PFSK-1 (cell line): ENCODE data around the gene RTN4RL1.

Source experiments
- FOXP2 ChIP-seq: optimal IDR thresholded peaks from 2 replicates; pipeline ENCODE3; 2011; ENCODE audit warnings: borderline replicate concordance, control low read depth, inconsistent platforms; ENCODE audit not compliant: insufficient read depth; ENCODE audit errors: extremely low read length, extremely low read depth
- POLR2AphosphoS5 ChIP-seq: IDR thresholded peaks from 2 replicates; pipeline ENCODE4 v1.6.1; 2012; ENCODE audit warnings: low read depth, mild to moderate bottlenecking, control low read depth, low read length, moderate library complexity
- SIN3A ChIP-seq: IDR thresholded peaks from 2 replicates; pipeline ENCODE4 v1.6.1; 2012; ENCODE audit warnings: mild to moderate bottlenecking, low read length, moderate library complexity, borderline replicate concordance; ENCODE audit not compliant: insufficient read depth
- TAF1 ChIP-seq: IDR thresholded peaks from 2 replicates; pipeline ENCODE4 v1.6.1; 2012; ENCODE audit warnings: low read length, control low read depth, borderline replicate concordance; ENCODE audit not compliant: insufficient read depth
- TF ChIP-seq, protein P1 (sequence below), 2 experiments: IDR thresholded peaks; 2 replicates each; pipeline versions ENCODE4 v1.6.1 to v1.8.0; 2011 to 2012; ENCODE audit warnings: low read depth in 2 of 2, low read length in 2 of 2, control low read depth in 1 of 2, inconsistent platforms in 1 of 2, mild to moderate bottlenecking in 1 of 2, moderate library complexity in 1 of 2; ENCODE audit not compliant: insufficient read depth in 1 of 2

Gene RTN4RL1

DNA sequence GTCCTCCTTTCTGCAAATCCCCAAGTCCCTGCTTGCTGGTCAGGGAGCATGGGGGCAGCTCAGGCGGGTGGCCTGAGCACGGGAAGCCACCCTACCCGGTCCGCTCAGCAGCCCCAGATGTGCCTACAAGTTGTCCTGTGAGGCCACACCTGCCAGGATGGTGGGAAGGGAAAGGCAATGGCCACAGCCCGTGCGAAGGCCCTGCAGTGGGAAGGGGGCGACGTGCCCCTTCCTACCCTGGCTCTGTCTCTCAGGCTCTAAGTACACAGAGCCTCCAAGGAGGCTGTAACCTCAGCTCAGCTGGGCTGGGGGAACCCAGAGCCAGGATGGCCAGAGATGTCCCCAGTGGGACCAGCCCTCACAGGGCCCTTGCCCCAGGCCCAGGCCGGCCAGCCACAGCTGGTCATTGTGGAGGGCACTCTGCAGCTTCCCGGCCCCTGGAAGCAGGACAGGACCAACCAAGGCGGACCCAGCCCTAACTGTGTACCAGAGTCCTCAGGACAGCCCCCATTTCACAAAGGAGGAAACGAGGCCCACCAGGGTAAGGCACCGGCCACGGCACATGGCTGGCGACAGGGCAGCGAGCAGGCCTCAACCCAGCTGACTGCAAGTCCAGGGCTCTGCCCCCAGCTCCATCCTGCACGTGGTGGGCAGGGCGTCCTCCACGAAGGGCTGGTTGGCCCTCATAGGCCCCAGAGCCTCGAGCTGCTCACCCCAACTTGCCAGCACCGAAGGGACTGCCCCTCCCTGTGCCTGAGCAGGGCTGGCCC is 82.3 kb downstream of the RTN4RL1 start:
- TF ChIP-seq POLR2AphosphoS5 (no peak), FOXP2 (no peak), SIN3A (no peak), TAF1 (no peak)
- TF ChIP-seq, protein P1, sequence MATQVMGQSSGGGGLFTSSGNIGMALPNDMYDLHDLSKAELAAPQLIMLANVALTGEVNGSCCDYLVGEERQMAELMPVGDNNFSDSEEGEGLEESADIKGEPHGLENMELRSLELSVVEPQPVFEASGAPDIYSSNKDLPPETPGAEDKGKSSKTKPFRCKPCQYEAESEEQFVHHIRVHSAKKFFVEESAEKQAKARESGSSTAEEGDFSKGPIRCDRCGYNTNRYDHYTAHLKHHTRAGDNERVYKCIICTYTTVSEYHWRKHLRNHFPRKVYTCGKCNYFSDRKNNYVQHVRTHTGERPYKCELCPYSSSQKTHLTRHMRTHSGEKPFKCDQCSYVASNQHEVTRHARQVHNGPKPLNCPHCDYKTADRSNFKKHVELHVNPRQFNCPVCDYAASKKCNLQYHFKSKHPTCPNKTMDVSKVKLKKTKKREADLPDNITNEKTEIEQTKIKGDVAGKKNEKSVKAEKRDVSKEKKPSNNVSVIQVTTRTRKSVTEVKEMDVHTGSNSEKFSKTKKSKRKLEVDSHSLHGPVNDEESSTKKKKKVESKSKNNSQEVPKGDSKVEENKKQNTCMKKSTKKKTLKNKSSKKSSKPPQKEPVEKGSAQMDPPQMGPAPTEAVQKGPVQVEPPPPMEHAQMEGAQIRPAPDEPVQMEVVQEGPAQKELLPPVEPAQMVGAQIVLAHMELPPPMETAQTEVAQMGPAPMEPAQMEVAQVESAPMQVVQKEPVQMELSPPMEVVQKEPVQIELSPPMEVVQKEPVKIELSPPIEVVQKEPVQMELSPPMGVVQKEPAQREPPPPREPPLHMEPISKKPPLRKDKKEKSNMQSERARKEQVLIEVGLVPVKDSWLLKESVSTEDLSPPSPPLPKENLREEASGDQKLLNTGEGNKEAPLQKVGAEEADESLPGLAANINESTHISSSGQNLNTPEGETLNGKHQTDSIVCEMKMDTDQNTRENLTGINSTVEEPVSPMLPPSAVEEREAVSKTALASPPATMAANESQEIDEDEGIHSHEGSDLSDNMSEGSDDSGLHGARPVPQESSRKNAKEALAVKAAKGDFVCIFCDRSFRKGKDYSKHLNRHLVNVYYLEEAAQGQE (IDR thresholded peaks at IDR 0.05; ENCODE audit: insufficient read depth in 1 of 2, low read depth in 2 of 2, low read length in 2 of 2): no peak

DNA sequence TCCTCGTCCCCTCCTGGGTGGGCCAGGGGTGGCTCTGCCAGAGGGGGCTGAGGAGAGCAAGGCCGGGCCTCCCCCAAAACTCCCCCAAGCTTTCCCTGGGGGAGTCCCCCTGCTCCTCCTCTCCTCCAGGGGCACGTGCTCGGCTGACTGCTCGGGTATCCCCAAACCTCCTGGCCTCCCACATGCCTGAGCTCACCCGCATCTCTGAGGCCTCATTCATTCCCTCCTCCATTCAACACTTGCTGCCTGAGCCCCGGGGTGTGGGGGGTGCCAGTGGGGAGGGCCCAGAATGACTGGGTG is 83.1 kb downstream of the RTN4RL1 start:
- no peak for TF ChIP-seq FOXP2
- TF ChIP-seq, protein P1 (IDR thresholded peaks at IDR 0.05; ENCODE audit: insufficient read depth in 1 of 2, low read depth in 2 of 2, low read length in 2 of 2): no peak
- no peak for TF ChIP-seq SIN3A
- TF ChIP-seq POLR2AphosphoS5: no peak
- TF ChIP-seq TAF1: no peak

DNA sequence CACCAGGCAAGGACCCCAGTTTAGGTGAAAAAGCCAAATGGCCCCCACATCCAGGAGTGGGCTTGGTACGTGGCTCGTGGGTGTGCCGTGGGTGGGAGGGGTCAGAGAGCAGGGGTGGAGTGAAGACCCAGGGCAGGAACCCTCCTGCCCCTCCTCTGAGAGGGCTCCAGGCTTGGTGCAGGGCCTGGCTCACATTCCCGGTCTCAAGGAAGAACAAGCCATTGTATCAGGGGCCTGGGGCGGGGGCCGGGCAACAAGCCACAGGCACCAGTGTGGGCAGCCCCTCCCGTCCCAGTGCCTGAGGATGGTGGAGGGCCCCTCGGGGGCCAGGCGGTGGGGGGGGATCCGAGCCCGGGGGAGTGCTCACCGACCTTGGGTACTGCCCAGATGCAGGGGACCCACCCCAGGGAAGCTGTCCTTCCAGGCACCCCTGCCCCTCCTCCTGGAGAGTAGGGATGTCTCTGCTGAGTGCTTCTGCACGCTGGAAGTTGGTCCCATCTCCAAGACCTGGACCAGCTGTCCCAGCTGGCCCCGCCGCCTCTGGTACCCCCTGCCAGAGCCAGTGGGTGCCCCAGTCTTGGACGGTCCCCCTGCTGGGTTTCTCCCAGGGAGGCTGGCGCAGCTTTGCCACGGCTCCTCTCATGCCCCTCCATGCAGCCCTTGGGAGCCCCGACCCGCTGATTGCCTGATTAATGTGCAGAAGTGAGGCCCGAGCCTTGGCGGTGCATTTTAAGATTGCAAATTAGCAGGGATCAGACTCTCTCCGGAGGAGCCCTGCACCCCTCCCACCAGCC is 83.7 kb downstream of the RTN4RL1 start:
- TF ChIP-seq, protein P1 (IDR thresholded peaks at IDR 0.05; ENCODE audit: insufficient read depth in 1 of 2, low read depth in 2 of 2, low read length in 2 of 2): no peak
- TF ChIP-seq SIN3A (no peak), POLR2AphosphoS5 (no peak), TAF1 (no peak), FOXP2 (no peak)

DNA sequence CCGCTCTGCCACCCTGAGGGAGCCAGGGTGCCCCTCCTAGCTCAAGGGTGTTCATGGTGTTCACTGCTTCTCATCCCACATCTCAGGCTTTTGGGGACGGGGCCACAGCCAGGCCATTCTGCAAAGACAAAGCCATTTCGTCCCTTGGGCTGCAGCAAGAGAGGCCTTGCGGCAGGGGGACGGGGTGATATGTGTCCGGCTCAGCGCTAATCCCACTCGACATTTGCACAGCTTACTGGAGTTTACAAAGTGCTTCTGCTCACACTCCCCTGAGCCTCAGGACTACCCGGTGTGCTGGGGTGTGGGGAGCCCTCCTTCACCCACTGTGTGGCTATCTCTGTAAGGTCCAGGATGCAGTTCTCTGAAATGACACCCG is 84.3 kb downstream of the RTN4RL1 start:
- TF ChIP-seq, protein P1 (IDR thresholded peaks at IDR 0.05; ENCODE audit: insufficient read depth in 1 of 2, low read depth in 2 of 2, low read length in 2 of 2): no peak
- TF ChIP-seq TAF1: no peak
- TF ChIP-seq POLR2AphosphoS5: no peak
- TF ChIP-seq SIN3A: no peak
- no peak for TF ChIP-seq FOXP2
